HG03432 (cell line): ENCODE measurements around the gene RFX5.

Source experiments
- ATAC-seq: cut with Tn5 transposase; IDR thresholded peaks from one replicate; pipeline ENCODE4 v1.9.1; 2021; ENCODE audit warnings: mild to moderate bottlenecking, moderate library complexity; ENCODE audit not compliant: unreplicated experiment

RFX5 gene

GRCh38 chr1:151325646-151326429 lies 21.2 kb downstream of the RFX5 start:
- ATAC-seq = no peak

GRCh38 chr1:151325231-151325630 lies 21.8 kb downstream of the RFX5 start:
- no peak for ATAC-seq

- ATAC-seq = no peak
These were observed 22.6 kb downstream of the RFX5 start for GRCh38 chr1:151324390-151324930.

GRCh38 chr1:151318975-151319374 lies 28.1 kb downstream of the RFX5 start:
- no peak for ATAC-seq

GRCh38 chr1:151315565-151316235 lies 31.4 kb downstream of the RFX5 start:
- ATAC-seq = no peak

GRCh38 chr1:151314137-151314875 lies 32.7 kb downstream of the RFX5 start:
- no peak for ATAC-seq

GRCh38 chr1:151313501-151313900 lies 33.6 kb downstream of the RFX5 start:
- ATAC-seq = no peak

- no peak for ATAC-seq
These were observed 34.2 kb downstream of the RFX5 start for GRCh38 chr1:151312826-151313225.

GRCh38 chr1:151312411-151312810 lies 34.6 kb downstream of the RFX5 start:
- ATAC-seq = no peak

- no peak for ATAC-seq
These were observed 35.3 kb downstream of the RFX5 start for GRCh38 chr1:151311589-151312331.

- no peak for ATAC-seq
These were observed 36.0 kb downstream of the RFX5 start for GRCh38 chr1:151311011-151311410.

GRCh38 chr1:151309811-151310323 lies 37.2 kb downstream of the RFX5 start:
- ATAC-seq = no peak

GRCh38 chr1:151294742-151295462 lies 52.1 kb downstream of the RFX5 start:
- no peak for ATAC-seq

GRCh38 chr1:151293093-151293492 lies 54.0 kb downstream of the RFX5 start:
- no peak for ATAC-seq

- ATAC-seq = no peak
These were observed 54.6 kb downstream of the RFX5 start for GRCh38 chr1:151292207-151293030.

- ATAC-seq = no peak
These were observed 56.2 kb downstream of the RFX5 start for GRCh38 chr1:151290709-151291303.
